ENCODE data around the gene GEN1.
A peak's percentile ranks its signal among the peaks of the same experiment; 100 is the strongest.
"Not testable (repeated sequence)": the region's sequence is repeated elsewhere in the genome, so short reads cannot be mapped to it uniquely, and the experiment has no call there.

Gene GEN1

DNA sequence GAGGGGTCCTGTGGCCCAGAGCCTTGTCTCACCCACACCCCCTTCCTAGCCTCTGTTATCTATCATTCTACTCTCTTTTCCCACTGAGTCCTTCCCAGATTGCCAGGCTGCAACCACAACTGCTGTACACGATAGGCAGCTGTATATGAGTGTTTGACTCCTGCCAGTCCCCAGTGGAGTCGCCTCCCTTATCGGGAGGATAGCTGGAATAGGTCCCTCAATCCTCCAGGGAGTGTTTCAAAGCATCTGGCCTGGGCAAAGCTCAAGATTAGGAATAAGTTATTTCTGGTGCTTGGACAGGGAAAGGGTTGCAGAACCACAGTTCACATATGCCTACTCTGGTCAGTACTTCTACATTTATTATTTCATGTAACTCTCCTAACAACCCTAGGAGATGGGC lies 67.1 kb downstream of the GEN1 start:
- H3K27ac ChIP-seq = no peak overlapping the region
- no peak for DNase-seq (ENCODE audit: low read depth, low spot score)

DNA sequence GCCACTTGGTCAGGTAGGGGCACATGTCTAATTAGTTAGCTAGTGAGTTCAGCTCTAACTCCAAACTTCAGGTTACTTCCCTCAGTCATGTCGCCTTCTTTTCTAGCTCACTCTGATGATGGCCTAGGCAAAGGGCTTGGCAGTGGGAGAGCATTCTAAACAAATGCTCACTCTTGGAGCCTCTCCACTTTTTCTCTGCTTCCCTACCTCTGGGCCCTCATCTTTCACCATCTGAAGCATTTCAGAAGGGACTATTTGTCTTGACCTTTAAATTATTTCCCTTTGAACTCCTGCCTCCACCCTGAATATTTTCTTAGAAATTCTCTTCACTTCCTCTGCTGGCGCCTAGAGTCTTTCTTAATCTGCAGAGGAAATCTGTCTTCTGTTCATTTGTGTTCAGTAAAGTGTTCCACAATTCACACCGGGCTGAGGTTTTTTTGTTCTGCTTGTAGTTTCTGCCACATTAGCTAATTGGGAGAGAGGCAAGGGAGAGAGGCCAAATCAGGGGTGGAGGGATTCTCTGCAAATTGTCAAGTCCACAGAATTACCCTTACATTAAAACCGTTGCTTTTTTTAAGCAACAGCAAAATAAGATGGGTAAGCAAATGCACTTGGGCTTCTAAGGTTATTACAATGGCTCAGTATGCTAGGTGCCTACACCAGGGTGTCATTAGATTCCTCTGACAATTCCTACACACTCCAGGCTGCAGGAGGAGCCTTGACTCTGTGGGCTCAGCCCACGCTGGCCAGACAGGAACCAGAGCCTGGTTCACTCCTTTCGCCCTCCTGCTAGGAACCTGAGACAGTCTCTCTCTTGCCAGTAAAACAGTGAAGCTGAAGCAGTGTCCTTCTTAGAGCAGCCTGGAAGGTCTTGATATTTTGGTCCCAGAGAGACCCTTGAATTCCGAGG lies 67.9 kb downstream of the GEN1 start:
- H3K27ac ChIP-seq = no peak overlapping the region
- no peak for DNase-seq (ENCODE audit: low read depth, low spot score)

DNA sequence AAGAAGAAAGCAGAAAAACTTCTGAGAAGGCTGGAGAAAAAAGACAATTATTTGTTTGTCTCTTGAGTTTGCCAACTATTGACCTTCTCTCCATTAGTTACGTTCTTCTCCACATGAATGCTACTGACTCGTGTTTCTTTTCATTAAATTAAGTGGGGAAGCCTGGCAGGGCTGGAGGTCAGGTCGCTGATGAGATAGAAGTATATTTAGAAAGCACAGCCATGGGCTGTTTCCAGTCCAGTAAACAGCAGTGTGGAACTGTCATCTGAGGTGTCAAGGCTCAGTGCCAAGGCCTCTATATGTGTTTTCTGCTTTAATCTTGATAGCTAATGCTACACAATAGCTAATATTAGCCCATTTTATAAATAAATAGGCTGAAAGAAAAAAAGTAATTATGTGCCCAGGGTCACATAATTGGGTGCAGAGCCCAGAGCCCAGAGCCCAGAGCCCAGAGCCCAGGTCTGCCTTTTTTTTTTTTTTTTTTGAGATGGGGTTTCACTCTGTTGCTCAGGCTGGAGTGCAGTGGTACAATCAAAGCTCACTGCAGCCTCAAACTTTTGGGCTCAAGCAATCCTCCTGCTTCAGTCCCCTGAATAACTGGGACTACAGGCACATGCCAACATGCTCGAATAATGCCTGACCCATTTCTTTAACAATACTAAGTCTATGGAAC lies 68.6 kb downstream of the GEN1 start:
- no peak for DNase-seq (ENCODE audit: low read depth, low spot score)
- H3K27ac ChIP-seq = no peak overlapping the region

DNA sequence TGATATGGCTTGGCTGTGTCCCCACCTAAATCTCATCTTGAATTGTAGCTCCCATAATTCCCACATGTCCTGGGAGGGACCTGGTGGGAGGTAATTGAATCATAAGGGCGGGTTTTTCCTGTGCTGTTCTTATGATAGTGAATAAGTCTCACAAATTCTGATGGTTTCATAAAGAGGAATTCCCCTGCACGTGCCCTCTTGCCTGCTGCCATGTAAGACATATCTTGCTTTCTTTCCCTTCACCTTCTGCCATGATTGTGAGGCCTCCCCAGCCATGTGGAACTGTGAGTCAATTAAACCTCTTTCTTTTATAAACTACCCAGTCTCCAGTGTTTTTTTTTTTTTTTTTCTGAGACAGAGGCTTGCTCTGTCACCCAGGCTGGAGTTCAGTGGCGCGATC lies 69.7 kb downstream of the GEN1 start:
- DNase-seq (ENCODE audit: low read depth, low spot score); H3K27ac ChIP-seq: not testable (repeated sequence)

DNA sequence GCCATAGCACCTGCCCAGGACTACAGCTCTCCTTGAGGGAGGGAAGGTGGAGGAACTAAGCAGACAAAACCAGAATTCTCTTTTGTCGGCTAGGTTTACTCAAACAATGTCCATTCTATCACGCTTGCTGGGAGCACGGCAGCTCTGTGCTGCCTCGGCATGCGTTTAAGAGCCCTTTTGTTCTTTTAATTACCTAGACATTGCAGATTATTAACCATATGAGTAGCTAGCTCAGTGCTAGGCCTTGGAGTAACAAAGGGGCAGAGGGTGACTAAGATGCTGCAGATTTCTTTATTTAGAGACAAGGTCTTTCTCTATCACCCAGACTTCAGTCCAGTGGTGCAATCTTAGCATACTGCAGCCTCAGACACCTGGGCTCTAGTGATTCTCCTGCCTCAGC lies 73.4 kb downstream of the GEN1 start:
- H3K27ac ChIP-seq = no peak overlapping the region
- DNase-seq (ENCODE audit: low read depth, low spot score) = no peak

DNA sequence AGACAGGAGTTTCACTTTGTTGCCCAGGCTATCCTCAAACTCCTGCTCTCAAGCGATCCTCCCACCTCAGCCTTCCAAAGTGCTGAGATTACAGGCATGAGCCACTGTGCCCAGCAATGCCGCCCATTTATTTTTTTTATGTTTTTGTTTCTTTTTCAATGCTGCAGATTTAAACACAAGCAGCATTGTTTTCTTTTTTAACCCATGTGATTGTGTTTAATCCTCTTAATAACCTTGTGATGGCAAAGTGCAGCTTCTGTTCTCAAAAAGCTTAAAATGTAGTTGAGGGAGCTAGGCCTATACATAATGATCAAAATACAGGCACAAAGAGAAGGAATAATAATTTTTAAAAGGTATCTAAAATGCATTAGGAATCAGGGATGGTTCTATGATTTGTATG lies 73.8 kb downstream of the GEN1 start:
- no peak for DNase-seq (ENCODE audit: low read depth, low spot score)
- no peak overlapping the region for H3K27ac ChIP-seq

DNA sequence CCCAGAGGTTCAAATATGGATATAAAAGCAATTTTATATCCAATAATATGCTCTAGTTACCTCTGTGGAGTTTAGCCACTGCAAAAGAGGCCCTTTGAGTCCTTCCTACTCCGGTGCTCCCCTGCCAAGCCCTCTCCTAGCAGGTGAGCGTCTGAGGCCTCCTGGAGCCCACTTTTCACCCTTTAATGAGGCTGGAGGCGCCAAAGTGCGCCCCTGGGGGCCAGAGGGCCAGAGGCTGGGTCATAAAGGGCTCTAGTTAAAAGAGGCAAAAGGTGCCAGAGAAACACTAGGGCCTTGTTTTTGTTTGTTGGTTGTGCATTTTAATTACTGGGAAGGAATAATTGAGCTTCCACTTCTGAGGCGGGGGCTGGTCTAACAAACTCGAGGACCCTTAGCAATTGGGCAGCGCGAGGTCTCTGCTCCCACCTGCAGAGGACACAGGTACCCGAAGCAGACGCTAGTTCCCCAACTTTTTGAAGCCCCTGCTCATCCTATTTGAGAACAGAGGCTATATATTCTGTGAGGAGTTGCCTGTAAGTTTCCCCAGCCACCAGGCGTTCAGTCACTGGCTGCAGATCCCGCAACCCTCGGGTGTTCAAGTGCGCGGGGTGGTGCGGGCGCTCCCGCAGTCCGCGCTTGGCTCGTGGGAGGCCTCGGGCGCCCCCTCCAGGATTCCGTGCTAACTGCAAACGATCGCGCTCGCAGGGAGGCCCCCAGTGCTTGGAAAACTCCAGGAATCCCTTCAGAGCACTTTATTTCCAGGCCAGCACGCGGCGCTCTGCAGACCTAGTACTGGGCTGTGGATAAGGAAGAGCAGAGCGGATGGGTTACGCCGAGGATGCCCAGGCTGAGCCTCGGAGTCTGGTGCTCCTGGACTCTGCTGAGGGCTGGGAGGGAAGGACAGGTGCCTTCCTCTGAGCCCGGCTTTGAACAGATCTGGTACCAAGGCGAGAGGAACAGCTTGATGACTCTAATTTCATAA lies 76.4 kb downstream of the GEN1 start:
- no peak overlapping the region for H3K27ac ChIP-seq
- peak; percentile 18 for DNase-seq (ENCODE audit: low read depth, low spot score)

DNA sequence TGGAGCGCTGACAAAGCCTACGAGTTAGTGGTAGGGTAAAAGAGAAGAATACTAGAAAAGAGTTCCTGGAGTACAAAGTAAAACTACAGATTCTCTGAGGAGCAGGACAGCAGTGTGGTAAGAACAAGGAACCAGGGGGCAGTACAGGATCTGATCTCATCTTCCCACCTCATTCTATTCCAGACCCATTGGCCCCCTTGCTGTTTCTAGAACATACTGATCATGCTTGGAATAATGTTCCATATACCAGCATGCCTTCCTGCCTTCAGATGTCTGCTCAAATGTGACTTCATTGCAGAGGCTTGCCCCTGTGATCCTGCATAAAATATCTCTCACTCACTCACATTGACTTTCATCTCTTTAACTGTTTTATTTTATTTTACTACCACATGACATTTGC lies 81.6 kb downstream of the GEN1 start:
- DNase-seq (ENCODE audit: low read depth, low spot score) = no peak
- no peak overlapping the region for H3K27ac ChIP-seq

All from epithelial cell of prostate (primary cell).